Upper lobe of left lung (tissue), 6 donors: Measurements from ENCODE around the gene ZNF526. TPM values are rescaled to one million over a fixed set of nuclear protein-coding genes. Genes with fewer than 3 reads are reported as not detected.

Experiments used
- ATAC-seq, 2 donors: fragments of 200-7000 bp; cut with Tn5 transposase; one replicate each; pipeline ENCODE4 v1.9.1; 2022; ENCODE audit warnings: mild to moderate bottlenecking in 2 of 2, moderate library complexity in 2 of 2; ENCODE audit not compliant: low FRiP score in 2 of 2
- DNase-seq, 2 donors: peaks; one replicate each; pipeline ENCODE4 v3.0.0-alpha.2; 2019 to 2020
- H3K27ac ChIP-seq, 4 donors: fragments of 200-600 bp; sonication (generic); one replicate each; pipeline ENCODE4 v1.5.1; 2016 to 2019
- H3K27me3 ChIP-seq, 4 donors: fragments of 200-600 bp; sonication (generic); one replicate each; pipeline ENCODE4 v1.5.1; 2017 to 2019
- H3K36me3 ChIP-seq, 4 donors: fragments of 200-600 bp; sonication (generic); one replicate each; pipeline ENCODE4 v1.5.1; 2016 to 2019
- H3K4me1 ChIP-seq, 4 donors: fragments of 200-600 bp; sonication (generic); one replicate each; pipeline ENCODE4 v1.5.1; 2018 to 2019
- H3K4me3 ChIP-seq, 4 donors: fragments of 200-600 bp; sonication (generic); one replicate each; pipeline ENCODE4 v1.5.1; 2017 to 2019; ENCODE audit warnings: mild to moderate bottlenecking in 2 of 4, moderate library complexity in 1 of 4
- H3K9me3 ChIP-seq, 4 donors: fragments of 200-600 bp; sonication (generic); one replicate each; pipeline ENCODE4 v1.5.1; 2018 to 2019
- EP300 ChIP-seq, 4 donors: sonication (generic); formaldehyde crosslinking; IDR thresholded peaks; one replicate each; pipeline ENCODE4 v1.5.1; 2017; ENCODE audit warnings: antibody characterized with exemption in 4 of 4, control low read depth in 2 of 4
- POLR2A ChIP-seq, 4 donors: fragments of 450-650 bp; IDR thresholded peaks; one replicate each; pipeline ENCODE4 v1.5.1; 2016 to 2017; ENCODE audit warnings: antibody characterized with exemption in 4 of 4, mild to moderate bottlenecking in 2 of 4
- POLR2AphosphoS5 ChIP-seq, 2 donors: sonication (generic); formaldehyde crosslinking; IDR thresholded peaks; one replicate each; pipeline ENCODE4 v1.5.1; 2017; ENCODE audit warnings: antibody characterized with exemption in 2 of 2
- WGBS, 2 donors: methylation state at CpG; one replicate each; pipeline ENCODE4 v1.1.5; 2017 to 2018; 5-methylcytosine and 5-hydroxymethylcytosine counted together
- total RNA-seq, 6 donors: library from RNA; depleted of rRNA in 4 of 6; stranded (reverse); fragments of >200 nt in 4 of 6; gene quantifications; one replicate each; pipeline versions ENCODE4 v1.1.0 to v1.2.1, GENCODE V29; 2016 to 2021
- TF ChIP-seq, protein P1 (sequence below), 6 experiments: fragments of 450-650 bp in 4 of 6; fragments of 200-600 bp in 2 of 6; sonication (generic) in 2 of 6; IDR thresholded peaks; one replicate each; pipeline ENCODE4 v1.5.1; 2016 to 2019; ENCODE audit warnings: antibody characterized with exemption in 6 of 6
- donor health status: DM: no; HTN: no; CAD: no; lungs with moderate emphysema.
- donor health status: DM: no; HTN: yes; CAD: no; lungs with severe emphysema.

ZNF526 gene
- total RNA-seq, 6 donors from 2014 or later, result 7.9 to 13.8 (median 11.4) TPM

DNA sequence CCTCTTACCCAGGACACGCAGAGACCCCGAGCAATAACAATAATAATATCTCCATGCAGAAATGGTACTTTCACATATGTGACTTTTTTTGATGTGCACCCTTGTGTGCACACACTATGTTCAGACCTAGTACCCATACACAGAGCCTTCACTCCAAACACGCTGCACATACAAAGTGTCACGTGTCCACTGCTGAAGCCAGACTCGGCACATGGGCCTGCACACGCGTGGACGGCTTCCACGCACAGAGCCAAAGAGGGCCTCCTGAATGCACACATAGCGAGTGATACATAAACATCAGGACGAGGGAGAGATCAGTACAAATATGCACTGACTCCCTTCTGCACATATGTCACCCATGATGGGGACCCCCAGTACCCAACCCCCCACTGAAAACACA, 45.9 kb upstream of the ZNF526 start:
- peaks cover 0 to 40% (median 18%) of the 10 kb centered on the region in 4 donors for H3K27me3 ChIP-seq
- 76 to 88% methylated on average over 9 to 11 of the region's 11 CpGs for WGBS, 2 donors
- no peak for DNase-seq

DNA sequence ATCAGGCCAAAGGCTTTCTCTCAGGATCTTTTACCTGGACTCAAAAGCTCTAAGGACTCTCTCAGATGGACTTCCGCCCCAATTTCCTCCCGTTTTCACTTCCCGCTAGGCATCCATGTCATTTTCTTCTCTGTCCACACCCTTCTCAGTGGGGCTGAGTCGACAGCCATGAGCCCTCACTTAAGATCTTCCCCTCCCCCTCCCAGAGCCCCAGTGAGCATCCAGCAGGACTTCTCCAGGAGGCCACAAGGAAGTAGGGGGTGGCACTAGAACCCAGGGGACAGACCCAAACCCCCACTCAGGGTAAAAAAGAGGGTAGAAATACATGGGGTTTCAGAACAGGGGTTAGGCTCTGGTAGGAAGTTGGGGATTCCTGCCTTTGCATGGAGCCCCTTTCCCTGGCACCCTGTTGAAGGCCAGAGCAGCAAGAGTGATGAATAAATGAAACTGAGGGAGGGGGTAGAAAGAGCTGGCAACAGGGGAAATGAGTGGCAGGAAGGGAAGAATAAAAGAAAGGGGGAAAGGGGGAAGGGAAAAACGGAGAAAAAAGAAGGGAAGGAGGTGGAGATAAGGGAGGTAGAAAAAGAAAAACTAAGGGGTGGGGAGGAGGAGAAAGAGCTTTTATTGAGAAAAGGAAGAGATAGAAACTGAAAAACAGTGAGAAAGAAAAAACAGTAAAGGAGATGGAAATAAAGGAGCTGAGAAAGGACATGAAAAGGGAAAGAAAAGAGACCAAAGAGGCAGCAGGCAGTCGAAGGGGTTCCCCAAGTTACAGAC, 45.0 kb upstream of the ZNF526 start:
- TF ChIP-seq EP300 (IDR thresholded peaks at IDR 0.05), result no peak
- TF ChIP-seq POLR2AphosphoS5 (IDR thresholded peaks at IDR 0.05), result no peak
- TF ChIP-seq, protein P1, sequence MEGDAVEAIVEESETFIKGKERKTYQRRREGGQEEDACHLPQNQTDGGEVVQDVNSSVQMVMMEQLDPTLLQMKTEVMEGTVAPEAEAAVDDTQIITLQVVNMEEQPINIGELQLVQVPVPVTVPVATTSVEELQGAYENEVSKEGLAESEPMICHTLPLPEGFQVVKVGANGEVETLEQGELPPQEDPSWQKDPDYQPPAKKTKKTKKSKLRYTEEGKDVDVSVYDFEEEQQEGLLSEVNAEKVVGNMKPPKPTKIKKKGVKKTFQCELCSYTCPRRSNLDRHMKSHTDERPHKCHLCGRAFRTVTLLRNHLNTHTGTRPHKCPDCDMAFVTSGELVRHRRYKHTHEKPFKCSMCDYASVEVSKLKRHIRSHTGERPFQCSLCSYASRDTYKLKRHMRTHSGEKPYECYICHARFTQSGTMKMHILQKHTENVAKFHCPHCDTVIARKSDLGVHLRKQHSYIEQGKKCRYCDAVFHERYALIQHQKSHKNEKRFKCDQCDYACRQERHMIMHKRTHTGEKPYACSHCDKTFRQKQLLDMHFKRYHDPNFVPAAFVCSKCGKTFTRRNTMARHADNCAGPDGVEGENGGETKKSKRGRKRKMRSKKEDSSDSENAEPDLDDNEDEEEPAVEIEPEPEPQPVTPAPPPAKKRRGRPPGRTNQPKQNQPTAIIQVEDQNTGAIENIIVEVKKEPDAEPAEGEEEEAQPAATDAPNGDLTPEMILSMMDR (IDR thresholded peaks at IDR 0.05), result no peak
- no peak for TF ChIP-seq POLR2A (IDR thresholded peaks at IDR 0.05)
- H3K27ac ChIP-seq, result no peak overlapping the region
- peaks cover 12 to 21% (median 18%) of the 10 kb centered on the region in 4 donors for H3K4me1 ChIP-seq
- WGBS, 2 donors, result 36 to 44% methylated on average over 6 of the region's 6 CpGs
- H3K4me3 ChIP-seq, result no peak overlapping the region
- H3K27me3 ChIP-seq, result peaks cover 0 to 46% (median 26%) of the 10 kb centered on the region in 4 donors
- H3K36me3 ChIP-seq, result no peaks in the 10 kb centered on the region
- ATAC-seq (no peak), DNase-seq (no peak)
- H3K9me3 ChIP-seq, result no peaks in the 10 kb centered on the region

More for the DNA sequence above, 45.9 kb upstream of the ZNF526 start:
- Histone ChIP-seq H3K27ac (no peak overlapping the region), H3K9me3 (no peaks in the 10 kb centered on the region), H3K4me3 (no peak overlapping the region), H3K4me1 (peaks cover 12 to 21% (median 18%) of the 10 kb centered on the region in 4 donors), H3K36me3 (no peaks in the 10 kb centered on the region)
- TF ChIP-seq POLR2AphosphoS5 (IDR thresholded peaks at IDR 0.05) (no peak), EP300 (IDR thresholded peaks at IDR 0.05) (no peak), POLR2A (IDR thresholded peaks at IDR 0.05) (no peak)
- TF ChIP-seq, protein P1 (IDR thresholded peaks at IDR 0.05), result no peak
- ATAC-seq, result no peak

- 2 to 3% methylated on average over 34 of the region's 34 CpGs for WGBS, 2 donors
- Histone ChIP-seq H3K27me3 (peaks cover 0 to 46% (median 27%) of the 10 kb centered on the region in 4 donors), H3K4me3 (peak overlapping the region in 3 of 4 donors; percentile 40 to 52 (median 51)), H3K27ac (no peak overlapping the region), H3K9me3 (no peaks in the 10 kb centered on the region), H3K4me1 (peaks cover 12 to 21% (median 18%) of the 10 kb centered on the region in 4 donors), H3K36me3 (no peaks in the 10 kb centered on the region)
- ATAC-seq (peak in 1 of 2 donors; percentile 50), DNase-seq (peak in 1 of 2 donors; percentile 55)
- no peak for TF ChIP-seq EP300 (IDR thresholded peaks at IDR 0.05)
Observed at GRCh38 chr19:42175952-42176648, 44.0 kb upstream of the ZNF526 start.

DNA sequence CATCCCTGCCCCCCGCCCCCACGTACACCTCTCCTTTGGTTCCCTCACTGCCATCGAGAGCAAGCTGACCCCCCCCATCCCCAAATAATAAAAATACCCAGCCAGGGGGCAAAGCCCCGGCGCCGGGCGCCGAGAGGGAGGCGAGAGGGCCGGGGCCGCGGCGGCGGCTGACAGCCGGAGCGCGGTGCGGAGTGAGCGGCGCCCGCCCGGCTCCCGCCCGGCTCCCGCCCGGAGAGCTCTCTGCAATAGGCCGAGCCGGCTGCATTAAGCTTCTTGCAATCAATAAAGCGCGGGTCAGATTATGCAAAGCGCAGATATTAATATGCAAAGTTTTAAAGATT, 43.5 kb upstream of the ZNF526 start:
- 0% methylated on average over 22 to 31 of the region's 31 CpGs for WGBS, 2 donors
- Histone ChIP-seq H3K9me3 (no peaks in the 10 kb centered on the region), H3K4me1 (peaks cover 12 to 21% (median 18%) of the 10 kb centered on the region in 4 donors), H3K27ac (no peak overlapping the region), H3K4me3 (peak overlapping the region; percentile 18 to 52 (median 46)), H3K36me3 (no peaks in the 10 kb centered on the region), H3K27me3 (peaks cover 0 to 46% (median 27%) of the 10 kb centered on the region in 4 donors)
- DNase-seq, result peak in 1 of 2 donors; percentile 87
- ATAC-seq, result peak in 1 of 2 donors; percentile 71
- TF ChIP-seq EP300 (IDR thresholded peaks at IDR 0.05) (no peak), POLR2A (IDR thresholded peaks at IDR 0.05) (no peak), POLR2AphosphoS5 (IDR thresholded peaks at IDR 0.05) (no peak)
- TF ChIP-seq, protein P1 (IDR thresholded peaks at IDR 0.05), result no peak

DNA sequence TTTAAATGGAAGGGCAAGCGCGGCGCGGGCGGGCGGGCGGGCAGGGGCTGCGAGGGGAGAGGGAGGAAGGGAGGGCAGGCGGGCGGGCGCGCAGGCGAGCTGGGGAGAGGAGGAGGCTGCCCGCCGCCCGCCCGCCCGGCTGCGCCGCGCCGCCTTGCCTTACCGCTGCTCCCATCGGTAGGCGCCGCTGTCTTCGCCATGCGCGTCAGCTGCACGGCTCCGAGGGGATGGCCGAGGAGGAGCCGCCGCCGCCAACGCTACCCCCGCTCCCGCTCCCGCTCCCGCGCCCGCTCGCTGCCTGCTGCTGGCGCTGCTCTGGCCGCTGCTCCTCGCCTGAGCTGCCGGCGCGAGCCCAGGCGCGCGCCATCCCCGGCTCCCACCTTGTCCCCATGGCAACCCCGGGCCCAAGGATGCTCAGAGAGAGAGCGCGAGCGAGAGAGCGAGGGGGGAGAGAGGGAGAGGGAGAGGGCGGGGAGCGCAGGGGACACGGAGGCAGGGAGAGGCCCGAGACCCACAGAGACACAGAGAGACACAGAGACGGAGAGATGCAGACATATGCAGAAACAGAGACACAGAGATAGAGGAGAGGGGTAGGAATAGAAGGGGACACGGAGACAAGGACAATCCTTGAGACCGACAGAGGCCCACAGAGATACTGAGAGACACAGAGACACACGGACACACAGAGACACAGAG, 43.0 kb upstream of the ZNF526 start:
- H3K4me3 ChIP-seq, result peak overlapping the region; percentile 18 to 52 (median 46)
- ATAC-seq (peak in 1 of 2 donors; percentile 95), DNase-seq (peak; percentile 74 to 95)
- WGBS, 2 donors, result 2 to 4% methylated on average over 45 to 52 of the region's 66 CpGs
- no peaks in the 10 kb centered on the region for H3K9me3 ChIP-seq
- H3K27me3 ChIP-seq, result peaks cover 0 to 46% (median 27%) of the 10 kb centered on the region in 4 donors
- no peaks in the 10 kb centered on the region for H3K36me3 ChIP-seq
- H3K27ac ChIP-seq, result no peak overlapping the region
- peaks cover 12 to 21% (median 18%) of the 10 kb centered on the region in 4 donors for H3K4me1 ChIP-seq
- TF ChIP-seq, protein P1 (IDR thresholded peaks at IDR 0.05), result peak in 5 of 6 experiments; percentile 37 to 54 (median 40)
- no peak for TF ChIP-seq POLR2A (IDR thresholded peaks at IDR 0.05)
